DMS53 treated with DMSO at 0.1 percent for 48 hours (cell line): Measurements from ENCODE around the gene FANCC.
"Not testable (repeated sequence)": the region's sequence is repeated elsewhere in the genome, so short reads cannot be mapped to it uniquely, and the experiment has no call there.

Experiments used
- DNase-seq: peaks from one replicate; lab custom pipeline; 2025; ENCODE audit not compliant: unreplicated experiment; lab: John Stamatoyannopoulos, UW

Gene FANCC

GRCh38 chr9:95330720-95331404 lies 13.4 kb upstream of the FANCC start:
- no peak for DNase-seq

GRCh38 chr9:95329061-95329460 lies 11.6 kb upstream of the FANCC start:
- DNase-seq, result not testable (repeated sequence)

GRCh38 chr9:95327239-95327865 lies 9.8 kb upstream of the FANCC start:
- DNase-seq, result no peak

GRCh38 chr9:95325221-95325620 lies 7.7 kb upstream of the FANCC start:
- DNase-seq, result no peak

- DNase-seq, result no peak
Measured at GRCh38 chr9:95317893-95318211, 343 bp upstream of the FANCC start.

GRCh38 chr9:95316794-95317118 lies 753 bp downstream of the FANCC start:
- peak; percentile 27 for DNase-seq

- no peak for DNase-seq
Measured at GRCh38 chr9:95316274-95316673, 1.2 kb downstream of the FANCC start.

- no peak for DNase-seq
Measured at GRCh38 chr9:95315108-95315746, 2.3 kb downstream of the FANCC start.

GRCh38 chr9:95313010-95313498 lies 4.5 kb downstream of the FANCC start:
- peak; percentile 88 for DNase-seq

GRCh38 chr9:95311961-95312360 lies 5.5 kb downstream of the FANCC start:
- no peak for DNase-seq

- DNase-seq, result no peak
Measured at GRCh38 chr9:95307538-95307937, 10.0 kb downstream of the FANCC start.

GRCh38 chr9:95306819-95307218 lies 10.7 kb downstream of the FANCC start:
- no peak for DNase-seq

GRCh38 chr9:95305770-95306492 lies 11.6 kb downstream of the FANCC start:
- no peak for DNase-seq

- DNase-seq, result no peak
Measured at GRCh38 chr9:95302479-95302878, 15.0 kb downstream of the FANCC start.

GRCh38 chr9:95297760-95298159 lies 19.7 kb downstream of the FANCC start:
- DNase-seq, result no peak

- no peak for DNase-seq
Measured at GRCh38 chr9:95297316-95297715, 20.2 kb downstream of the FANCC start.

GRCh38 chr9:95296761-95297160 lies 20.7 kb downstream of the FANCC start:
- no peak for DNase-seq

- DNase-seq, result not testable (repeated sequence)
Measured at GRCh38 chr9:95293296-95293695, 24.2 kb downstream of the FANCC start.

GRCh38 chr9:95292226-95292625 lies 25.3 kb downstream of the FANCC start:
- no peak for DNase-seq

- no peak for DNase-seq
Measured at GRCh38 chr9:95286151-95286550, 31.4 kb downstream of the FANCC start.

- DNase-seq, result no peak
Measured at GRCh38 chr9:95285307-95285706, 32.2 kb downstream of the FANCC start.
